Ectodermal cell (in vitro differentiated cells): Measurements from ENCODE around the gene CD79A.

Source experiments
- H3K27ac ChIP-seq: 2 replicates; pipeline ENCODE4 v1.7.0; 2013; ENCODE audit warnings: mild to moderate bottlenecking, low read depth, low read length; ENCODE audit not compliant: insufficient read depth, poor library complexity, severe bottlenecking
- H3K27me3 ChIP-seq: 2 replicates; pipeline ENCODE4 v1.7.0; 2013; ENCODE audit warnings: mild to moderate bottlenecking, low read length; ENCODE audit not compliant: insufficient read depth, control insufficient read depth, poor library complexity, severe bottlenecking
- H3K36me3 ChIP-seq: one replicate; pipeline ENCODE4 v1.7.0; 2013; ENCODE audit warnings: low read length; ENCODE audit not compliant: control insufficient read depth, insufficient read depth
- H3K4me1 ChIP-seq: one replicate; pipeline ENCODE4 v1.7.0; 2013; ENCODE audit warnings: low read length; ENCODE audit not compliant: control insufficient read depth, insufficient read depth
- H3K4me3 ChIP-seq: 2 replicates; pipeline ENCODE4 v1.7.0; 2013; ENCODE audit warnings: low read depth, low read length, control low read depth; ENCODE audit not compliant: insufficient read depth
- H3K9me3 ChIP-seq: 2 replicates; pipeline ENCODE4 v1.7.0; 2013; ENCODE audit warnings: mild to moderate bottlenecking, low read length, moderate library complexity; ENCODE audit not compliant: control insufficient read depth
- WGBS, 2 experiments: methylation state at CpG; one replicate each; pipeline ENCODE4 v1.1.7; 2013; ENCODE audit warnings: missing lambda C conversion rate in 2 of 2; 5-methylcytosine and 5-hydroxymethylcytosine counted together

CD79A gene

GRCh38 chr19:41883821-41884733 lies 7.0 kb downstream of the CD79A start:
- H3K9me3 ChIP-seq, result no peaks in the 10 kb centered on the region
- no peak overlapping the region for H3K27ac ChIP-seq
- peak overlapping the region; percentile 60 for H3K4me3 ChIP-seq
- H3K27me3 ChIP-seq, result peaks cover 33% of the 10 kb centered on the region
- WGBS, 2 experiments, result 1% methylated on average over 66 of the region's 66 CpGs
- no peaks in the 10 kb centered on the region for H3K36me3 ChIP-seq
- H3K4me1 ChIP-seq, result peaks cover 10% of the 10 kb centered on the region

- Histone ChIP-seq H3K4me3 (no peak overlapping the region), H3K27ac (no peak overlapping the region), H3K27me3 (peaks cover 19% of the 10 kb centered on the region), H3K9me3 (no peaks in the 10 kb centered on the region), H3K4me1 (peaks cover 10% of the 10 kb centered on the region), H3K36me3 (no peaks in the 10 kb centered on the region)
- 82 to 83% methylated on average over 13 of the region's 13 CpGs for WGBS, 2 experiments
Observed at GRCh38 chr19:41886761-41887710, 10.0 kb downstream of the CD79A start.

GRCh38 chr19:41887711-41888382 lies 10.8 kb downstream of the CD79A start:
- Histone ChIP-seq H3K36me3 (no peaks in the 10 kb centered on the region), H3K4me3 (no peak overlapping the region), H3K9me3 (no peaks in the 10 kb centered on the region), H3K4me1 (peaks cover 6% of the 10 kb centered on the region), H3K27me3 (peaks cover 11% of the 10 kb centered on the region), H3K27ac (no peak overlapping the region)
- 52 to 56% methylated on average over 17 of the region's 17 CpGs for WGBS, 2 experiments

- Histone ChIP-seq H3K4me3 (no peak overlapping the region), H3K4me1 (peaks cover 6% of the 10 kb centered on the region), H3K36me3 (no peaks in the 10 kb centered on the region), H3K27me3 (peaks cover under 1% of the 10 kb centered on the region), H3K9me3 (no peaks in the 10 kb centered on the region), H3K27ac (no peak overlapping the region)
- WGBS, 2 experiments, result 91 to 92% methylated on average over 12 of the region's 12 CpGs
Observed at GRCh38 chr19:41888926-41889325, 11.8 kb downstream of the CD79A start.

DNA sequence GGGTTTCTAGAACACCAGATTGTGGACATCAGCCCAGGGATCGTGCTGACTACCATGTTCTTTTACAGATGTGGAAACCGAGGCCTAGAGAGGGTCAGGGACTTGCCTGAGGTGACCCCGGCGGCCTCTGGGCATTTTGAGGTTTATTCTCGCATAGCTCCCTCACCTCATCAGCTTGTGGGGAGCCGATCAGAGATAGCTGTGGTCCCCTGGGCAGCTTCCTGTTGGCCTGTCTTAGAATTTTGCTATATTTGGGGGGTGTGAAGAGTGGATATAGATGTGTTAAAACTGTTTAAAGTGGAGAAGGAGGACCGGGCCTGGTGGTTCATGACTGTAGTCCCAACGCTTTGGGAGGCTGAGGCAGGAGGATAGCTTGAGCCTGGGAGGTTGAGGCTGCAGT lies 12.8 kb downstream of the CD79A start:
- H3K36me3 ChIP-seq, result no peaks in the 10 kb centered on the region
- 95 to 97% methylated on average over 8 of the region's 8 CpGs for WGBS, 2 experiments
- H3K4me3 ChIP-seq, result no peak overlapping the region
- H3K4me1 ChIP-seq, result peaks cover 2% of the 10 kb centered on the region
- no peaks in the 10 kb centered on the region for H3K27me3 ChIP-seq
- no peak overlapping the region for H3K27ac ChIP-seq
- no peaks in the 10 kb centered on the region for H3K9me3 ChIP-seq

DNA sequence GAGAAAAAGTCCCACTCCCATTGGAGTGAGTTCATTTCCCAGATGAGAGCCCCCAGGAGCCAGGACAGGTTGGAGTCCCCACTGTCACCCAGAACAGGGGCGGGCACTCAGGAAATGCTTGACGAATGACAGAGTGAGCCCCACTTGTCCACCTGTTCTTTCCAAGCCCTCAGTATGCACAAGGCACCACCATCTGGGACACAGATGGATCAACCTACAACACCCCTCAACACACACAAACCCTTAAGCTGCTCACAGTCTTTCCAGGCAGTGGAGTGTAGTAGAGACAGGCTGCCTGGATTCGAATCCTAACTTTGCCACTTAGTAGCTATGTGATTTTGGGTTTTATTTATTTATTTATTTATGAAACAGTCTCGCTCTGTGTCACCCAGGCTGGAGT lies 13.9 kb downstream of the CD79A start:
- Histone ChIP-seq H3K9me3 (no peaks in the 10 kb centered on the region), H3K36me3 (peaks cover 3% of the 10 kb centered on the region), H3K4me1 (no peaks in the 10 kb centered on the region), H3K27ac (no peak overlapping the region), H3K4me3 (no peak overlapping the region), H3K27me3 (no peaks in the 10 kb centered on the region)
- 89 to 94% methylated on average over 4 of the region's 4 CpGs for WGBS, 2 experiments

- WGBS, 2 experiments, result 92 to 93% methylated on average over 34 of the region's 34 CpGs
- H3K27ac ChIP-seq, result no peak overlapping the region
- no peaks in the 10 kb centered on the region for H3K4me1 ChIP-seq
- H3K9me3 ChIP-seq, result no peaks in the 10 kb centered on the region
- H3K4me3 ChIP-seq, result no peak overlapping the region
- H3K27me3 ChIP-seq, result no peaks in the 10 kb centered on the region
- H3K36me3 ChIP-seq, result peaks cover 3% of the 10 kb centered on the region
Observed at GRCh38 chr19:41892173-41892902, 15.3 kb downstream of the CD79A start.

GRCh38 chr19:41893899-41894298 lies 16.8 kb downstream of the CD79A start:
- H3K4me3 ChIP-seq, result no peak overlapping the region
- H3K27ac ChIP-seq, result no peak overlapping the region
- no peaks in the 10 kb centered on the region for H3K9me3 ChIP-seq
- H3K4me1 ChIP-seq, result no peaks in the 10 kb centered on the region
- 80 to 84% methylated on average over 6 of the region's 6 CpGs for WGBS, 2 experiments
- no peaks in the 10 kb centered on the region for H3K27me3 ChIP-seq
- peaks cover 3% of the 10 kb centered on the region for H3K36me3 ChIP-seq

- no peaks in the 10 kb centered on the region for H3K9me3 ChIP-seq
Observed at GRCh38 chr19:41894350-41894749, 17.3 kb downstream of the CD79A start.

More at GRCh38 chr19:41894350-41894749, 17.3 kb downstream of the CD79A start:
- H3K4me1 ChIP-seq, result no peaks in the 10 kb centered on the region
- H3K27me3 ChIP-seq, result no peaks in the 10 kb centered on the region
- 94% methylated on average over 14 of the region's 14 CpGs for WGBS, 2 experiments
- H3K36me3 ChIP-seq, result peaks cover 3% of the 10 kb centered on the region
- H3K4me3 ChIP-seq, result no peak overlapping the region
- no peak overlapping the region for H3K27ac ChIP-seq
